Measurements from ENCODE around the gene TNS4. TPM values are rescaled to one million over a fixed set of nuclear protein-coding genes. Genes with fewer than 3 reads are reported as not detected.

TNS4 gene
- total RNA-seq, 1 donor from 2014 or later = not detected

- TF ChIP-seq CTCF (IDR thresholded peaks at IDR 0.05; ENCODE audit: partially characterized antibody, unreplicated experiment) = no peak
- H3K4me1 Mint-ChIP-seq (ENCODE audit: low read depth, unreplicated experiment) = no peaks in the 10 kb centered on the region
- H3K36me3 Mint-ChIP-seq (ENCODE audit: unreplicated experiment) = peaks cover 2% of the 10 kb centered on the region
- H3K27ac Mint-ChIP-seq (ENCODE audit: unreplicated experiment) = no peak overlapping the region
- no peak overlapping the region for H3K4me3 Mint-ChIP-seq (ENCODE audit: unreplicated experiment)
- H3K9me3 Mint-ChIP-seq (ENCODE audit: unreplicated experiment) = peaks cover 7% of the 10 kb centered on the region
- DNase-seq = no peak
- H3K27me3 Mint-ChIP-seq (ENCODE audit: unreplicated experiment) = peaks cover 8% of the 10 kb centered on the region
Measured at GRCh38 chr17:40473573-40474365, 27.7 kb downstream of the TNS4 start.

GRCh38 chr17:40472733-40473452 lies 28.5 kb downstream of the TNS4 start:
- no peak for DNase-seq
- no peak overlapping the region for H3K27ac Mint-ChIP-seq (ENCODE audit: unreplicated experiment)
- peaks cover 7% of the 10 kb centered on the region for H3K27me3 Mint-ChIP-seq (ENCODE audit: unreplicated experiment)
- H3K4me3 Mint-ChIP-seq (ENCODE audit: unreplicated experiment) = no peak overlapping the region
- no peaks in the 10 kb centered on the region for H3K4me1 Mint-ChIP-seq (ENCODE audit: low read depth, unreplicated experiment)
- H3K9me3 Mint-ChIP-seq (ENCODE audit: unreplicated experiment) = peaks cover 5% of the 10 kb centered on the region
- no peak for TF ChIP-seq CTCF (IDR thresholded peaks at IDR 0.05; ENCODE audit: partially characterized antibody, unreplicated experiment)
- H3K36me3 Mint-ChIP-seq (ENCODE audit: unreplicated experiment) = no peaks in the 10 kb centered on the region

- TF ChIP-seq CTCF (IDR thresholded peaks at IDR 0.05; ENCODE audit: partially characterized antibody, unreplicated experiment) = no peak
- Mint-ChIP-seq H3K27ac (ENCODE audit: unreplicated experiment) (no peak overlapping the region), H3K36me3 (ENCODE audit: unreplicated experiment) (no peaks in the 10 kb centered on the region)
Measured at GRCh38 chr17:40471846-40472732, 29.3 kb downstream of the TNS4 start.

GRCh38 chr17:40470932-40471828 lies 30.2 kb downstream of the TNS4 start:
- Mint-ChIP-seq H3K4me1 (ENCODE audit: low read depth, unreplicated experiment) (no peaks in the 10 kb centered on the region), H3K27me3 (ENCODE audit: unreplicated experiment) (peaks cover 6% of the 10 kb centered on the region), H3K4me3 (ENCODE audit: unreplicated experiment) (no peak overlapping the region), H3K36me3 (ENCODE audit: unreplicated experiment) (no peaks in the 10 kb centered on the region), H3K9me3 (ENCODE audit: unreplicated experiment) (peaks cover 5% of the 10 kb centered on the region), H3K27ac (ENCODE audit: unreplicated experiment) (no peak overlapping the region)
- no peak for TF ChIP-seq CTCF (IDR thresholded peaks at IDR 0.05; ENCODE audit: partially characterized antibody, unreplicated experiment)
- no peak for DNase-seq

More at GRCh38 chr17:40471846-40472732, 29.3 kb downstream of the TNS4 start:
- no peak for DNase-seq
- Mint-ChIP-seq H3K9me3 (ENCODE audit: unreplicated experiment) (peaks cover 5% of the 10 kb centered on the region), H3K27me3 (ENCODE audit: unreplicated experiment) (peaks cover 7% of the 10 kb centered on the region), H3K4me3 (ENCODE audit: unreplicated experiment) (no peak overlapping the region), H3K4me1 (ENCODE audit: low read depth, unreplicated experiment) (no peaks in the 10 kb centered on the region)
